ENCODE data around the gene RAB39B.
"Not testable (repeated sequence)": the region's sequence is repeated elsewhere in the genome, so short reads cannot be mapped to it uniquely, and the experiment has no call there.

Gene RAB39B

DNA sequence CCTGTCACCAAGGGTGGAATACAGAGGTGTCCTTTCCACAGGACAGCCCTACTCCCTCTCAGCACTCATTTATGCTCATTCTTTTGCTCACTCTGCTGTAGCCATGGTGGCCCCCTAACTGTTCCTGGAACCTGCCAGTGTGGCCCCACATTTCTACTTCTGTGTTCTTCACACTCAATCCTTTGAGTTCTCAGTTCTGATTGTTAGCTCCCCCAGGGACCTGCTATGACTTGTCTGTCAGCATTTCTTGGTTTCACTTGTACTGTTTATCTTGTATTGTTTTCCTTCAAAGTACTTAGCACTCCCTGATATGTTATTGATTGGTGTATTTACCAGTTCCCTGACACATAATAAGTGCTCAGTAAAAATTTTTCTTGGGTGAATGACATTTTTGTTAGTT is 33.1 kb downstream of the RAB39B start:
- H3K4me1 Mint-ChIP-seq, result peaks cover 6 to 14% of the 10 kb centered on the region in 2 donors
- no peaks in the 10 kb centered on the region for H3K27me3 Mint-ChIP-seq
- no peak overlapping the region for H3K27ac Mint-ChIP-seq
- peak in 1 of 2 donors; percentile 67 for ATAC-seq (replicated peaks)
- H3K9me3 Mint-ChIP-seq, result no peaks in the 10 kb centered on the region
- peak overlapping the region in 1 of 2 donors; percentile 35 for H3K4me3 Mint-ChIP-seq
- no peak for DNase-seq
- H3K36me3 Mint-ChIP-seq, result peaks cover 17 to 20% of the 10 kb centered on the region in 2 donors

DNA sequence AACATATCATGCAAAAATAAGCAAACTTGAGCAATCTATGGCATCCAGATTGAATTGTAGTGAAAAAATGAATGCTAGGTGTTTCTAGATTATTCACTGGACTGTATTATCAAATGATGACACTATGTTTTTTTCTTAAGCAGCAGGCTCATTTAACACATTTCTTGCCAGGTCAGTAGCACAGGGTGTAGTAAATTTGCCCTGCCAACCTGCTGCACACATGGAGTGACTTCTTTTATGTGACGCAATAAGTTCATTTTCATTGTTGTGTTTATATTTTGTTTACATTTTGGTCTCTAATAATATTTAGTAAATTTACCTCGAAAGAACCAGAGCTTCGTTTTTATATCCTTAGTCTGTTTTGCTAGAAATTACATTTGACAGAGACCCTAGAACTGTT is 38.5 kb downstream of the RAB39B start:
- no peak overlapping the region for H3K27ac Mint-ChIP-seq
- no peaks in the 10 kb centered on the region for H3K9me3 Mint-ChIP-seq
- no peak overlapping the region for H3K4me3 Mint-ChIP-seq
- H3K4me1 Mint-ChIP-seq, result peaks cover 0 to 7% of the 10 kb centered on the region in 2 donors
- no peaks in the 10 kb centered on the region for H3K27me3 Mint-ChIP-seq
- ATAC-seq (replicated peaks) (no peak), DNase-seq (no peak)
- H3K36me3 Mint-ChIP-seq, result peaks cover 17 to 37% of the 10 kb centered on the region in 2 donors

DNA sequence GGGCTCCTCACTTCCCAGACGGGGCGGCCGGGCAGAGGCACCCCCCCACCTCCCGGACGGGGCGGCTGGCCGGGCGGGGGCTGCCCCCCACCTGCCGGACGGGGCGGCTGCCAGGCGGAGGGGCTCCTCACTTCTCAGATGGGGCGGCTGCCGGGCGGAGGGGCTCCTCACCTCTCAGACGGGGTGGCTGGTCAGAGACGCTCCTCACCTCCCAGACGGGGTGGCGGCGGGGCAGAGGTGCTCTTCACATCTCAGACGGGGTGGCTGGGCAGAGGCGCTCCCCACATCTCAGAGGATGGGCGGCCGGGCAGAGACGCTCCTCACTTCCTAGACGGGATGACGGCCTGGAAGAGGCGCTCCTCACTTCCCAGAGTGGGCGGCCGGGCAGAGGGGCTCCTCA is 40.5 kb downstream of the RAB39B start:
- not testable (repeated sequence) for H3K9me3 Mint-ChIP-seq; H3K27ac Mint-ChIP-seq; H3K4me3 Mint-ChIP-seq; ATAC-seq (replicated peaks); DNase-seq; H3K4me1 Mint-ChIP-seq; H3K27me3 Mint-ChIP-seq
- H3K36me3 Mint-ChIP-seq, result peaks cover 9 to 32% of the 10 kb centered on the region in 2 donors

GRCh38 chrX:155221351-155221750 is 42.9 kb downstream of the RAB39B start:
- H3K27me3 Mint-ChIP-seq, result no peaks in the 10 kb centered on the region
- no peak for ATAC-seq (replicated peaks)
- H3K9me3 Mint-ChIP-seq, result no peaks in the 10 kb centered on the region
- DNase-seq, result no peak
- no peak overlapping the region for H3K4me3 Mint-ChIP-seq
- no peak overlapping the region for H3K27ac Mint-ChIP-seq
- H3K4me1 Mint-ChIP-seq, result peaks cover 6 to 17% of the 10 kb centered on the region in 2 donors
- peaks cover 9 to 29% of the 10 kb centered on the region in 2 donors for H3K36me3 Mint-ChIP-seq

DNA sequence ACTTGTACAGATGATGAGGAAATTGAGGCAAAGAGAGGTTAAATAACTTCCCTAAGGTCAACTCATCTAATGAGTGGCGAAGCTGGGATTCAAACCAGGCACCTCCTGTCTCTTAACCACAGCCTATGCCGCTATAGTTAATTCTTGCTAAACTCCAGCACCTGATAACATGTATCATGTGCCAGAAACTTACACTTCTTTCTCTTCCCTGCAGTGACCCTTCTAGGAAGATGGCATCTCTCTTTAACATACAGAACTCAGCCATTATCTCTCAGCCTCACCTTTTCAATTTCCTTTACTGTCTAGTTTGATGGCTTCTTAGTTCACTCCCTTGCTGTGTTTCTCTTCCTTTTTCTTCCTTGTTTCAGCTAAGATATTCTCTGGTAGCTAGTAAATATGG is 45.5 kb downstream of the RAB39B start:
- no peaks in the 10 kb centered on the region for H3K27me3 Mint-ChIP-seq
- peaks cover 6 to 17% of the 10 kb centered on the region in 2 donors for H3K4me1 Mint-ChIP-seq
- peaks cover 7 to 17% of the 10 kb centered on the region in 2 donors for H3K36me3 Mint-ChIP-seq
- DNase-seq, result no peak
- H3K27ac Mint-ChIP-seq, result no peak overlapping the region
- H3K4me3 Mint-ChIP-seq, result no peak overlapping the region
- no peak for ATAC-seq (replicated peaks)
- H3K9me3 Mint-ChIP-seq, result no peaks in the 10 kb centered on the region

- no peak for DNase-seq
- no peak overlapping the region for H3K27ac Mint-ChIP-seq
- no peaks in the 10 kb centered on the region for H3K27me3 Mint-ChIP-seq
- H3K4me1 Mint-ChIP-seq, result peaks cover 10 to 17% of the 10 kb centered on the region in 2 donors
- no peak for ATAC-seq (replicated peaks)
- no peaks in the 10 kb centered on the region for H3K9me3 Mint-ChIP-seq
- peaks cover 6 to 7% of the 10 kb centered on the region in 2 donors for H3K36me3 Mint-ChIP-seq
- peak overlapping the region; percentile 84 to 97 for H3K4me3 Mint-ChIP-seq
Observed at GRCh38 chrX:155216940-155217440, 47.3 kb downstream of the RAB39B start.

DNA sequence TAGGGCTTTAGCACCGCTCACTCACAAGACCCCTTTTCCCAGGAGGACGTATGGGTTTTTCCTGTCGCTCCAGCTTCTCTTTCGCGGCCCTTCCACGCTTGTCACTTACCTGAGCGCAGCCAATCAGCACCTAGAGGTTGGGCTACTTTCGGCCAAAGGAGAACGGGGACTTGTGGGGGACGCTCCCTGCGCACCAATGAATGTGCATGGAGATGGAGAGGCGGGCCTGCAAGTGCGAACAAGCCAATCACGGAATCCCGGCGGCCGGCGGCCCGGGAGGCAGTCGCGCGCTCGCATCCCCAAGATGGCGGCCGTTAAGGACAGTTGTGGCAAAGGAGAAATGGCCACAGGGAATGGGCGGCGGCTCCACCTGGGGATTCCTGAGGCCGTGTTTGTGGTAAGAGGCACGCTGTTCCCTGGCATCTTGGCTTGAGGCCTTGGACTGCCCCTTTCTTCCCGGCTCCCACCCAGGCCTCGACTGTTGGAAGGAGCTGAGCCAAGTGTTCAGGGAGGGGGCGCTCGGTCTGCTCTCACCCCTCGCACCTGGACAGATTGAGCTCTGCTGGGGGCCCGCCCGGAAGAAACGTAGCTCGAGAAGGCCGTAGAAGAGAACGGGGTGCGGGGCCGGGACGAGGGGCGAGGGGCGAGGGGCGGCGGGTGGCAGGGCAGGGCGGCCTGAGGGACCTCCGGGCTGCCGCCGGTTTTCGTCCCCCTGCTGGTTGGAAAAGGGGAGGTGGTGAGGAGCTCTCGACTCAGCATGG is 47.9 kb downstream of the RAB39B start, which contains the start of gene VBP1:
TSS of gene VBP1 (plus strand) at position 282 of the 761 bp plus-strand sequence. CDS start at position 305, 23 bp downstream.
- peak; percentile 85 for DNase-seq
- peak; percentile 94 to 96 for ATAC-seq (replicated peaks)
- no peaks in the 10 kb centered on the region for H3K9me3 Mint-ChIP-seq
- peaks cover 10 to 17% of the 10 kb centered on the region in 2 donors for H3K4me1 Mint-ChIP-seq
- H3K36me3 Mint-ChIP-seq, result peaks cover 0 to 1% of the 10 kb centered on the region in 2 donors
- peak within 1 kb of the TSS; percentile 98 for H3K27ac Mint-ChIP-seq
- no peaks in the 10 kb centered on the region for H3K27me3 Mint-ChIP-seq
- peak within 1 kb of the TSS; percentile 84 to 97 for H3K4me3 Mint-ChIP-seq

DNA sequence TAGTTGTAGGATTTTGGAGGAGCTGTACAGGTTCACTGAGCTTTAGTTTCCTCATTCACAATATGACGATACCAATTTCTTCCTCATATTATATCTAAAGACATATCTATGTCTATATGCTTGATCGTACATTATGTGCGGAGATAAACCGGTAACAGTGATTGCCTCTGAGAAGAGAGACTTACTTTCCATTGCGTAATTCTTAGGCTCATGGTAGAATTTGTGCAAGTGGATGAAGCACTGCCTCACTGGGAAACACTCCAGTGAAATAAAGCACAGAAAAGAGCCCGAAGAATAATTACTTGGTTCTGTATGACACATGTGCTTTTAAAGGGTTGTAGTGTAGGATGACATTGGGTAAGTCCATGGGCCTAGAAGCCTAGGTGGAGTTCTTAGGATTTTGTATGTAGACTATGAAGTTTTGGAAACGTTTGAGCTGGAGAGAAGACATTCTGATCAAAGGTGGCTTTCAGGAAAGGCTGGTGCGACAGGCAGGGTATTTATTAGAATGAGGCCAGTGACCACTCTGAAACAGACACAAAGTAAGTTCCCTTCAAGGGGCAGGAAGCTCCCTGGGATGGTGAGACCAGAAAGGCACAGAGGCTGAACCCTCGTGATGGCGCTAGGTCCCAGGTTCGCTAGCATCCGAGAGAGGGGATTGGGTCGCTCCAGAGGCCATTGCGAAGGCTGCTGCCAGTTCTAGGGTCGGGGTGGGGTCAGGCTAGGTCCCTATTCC is 48.7 kb downstream of the RAB39B start:
- peaks cover 10 to 17% of the 10 kb centered on the region in 2 donors for H3K4me1 Mint-ChIP-seq
- peak overlapping the region; percentile 84 to 97 for H3K4me3 Mint-ChIP-seq
- no peaks in the 10 kb centered on the region for H3K27me3 Mint-ChIP-seq
- H3K27ac Mint-ChIP-seq, result peak overlapping the region; percentile 98
- no peak for DNase-seq
- H3K36me3 Mint-ChIP-seq, result no peaks in the 10 kb centered on the region
- H3K9me3 Mint-ChIP-seq, result no peaks in the 10 kb centered on the region
- peak; percentile 51 to 55 for ATAC-seq (replicated peaks)

GRCh38 chrX:155213731-155214130 is 50.6 kb downstream of the RAB39B start:
- no peaks in the 10 kb centered on the region for H3K36me3 Mint-ChIP-seq
- ATAC-seq (replicated peaks) (no peak), DNase-seq (no peak)
- peaks cover 7 to 13% of the 10 kb centered on the region in 2 donors for H3K4me1 Mint-ChIP-seq
- H3K4me3 Mint-ChIP-seq, result no peak overlapping the region
- H3K27me3 Mint-ChIP-seq, result no peaks in the 10 kb centered on the region
- H3K27ac Mint-ChIP-seq, result no peak overlapping the region
- H3K9me3 Mint-ChIP-seq, result no peaks in the 10 kb centered on the region

DNA sequence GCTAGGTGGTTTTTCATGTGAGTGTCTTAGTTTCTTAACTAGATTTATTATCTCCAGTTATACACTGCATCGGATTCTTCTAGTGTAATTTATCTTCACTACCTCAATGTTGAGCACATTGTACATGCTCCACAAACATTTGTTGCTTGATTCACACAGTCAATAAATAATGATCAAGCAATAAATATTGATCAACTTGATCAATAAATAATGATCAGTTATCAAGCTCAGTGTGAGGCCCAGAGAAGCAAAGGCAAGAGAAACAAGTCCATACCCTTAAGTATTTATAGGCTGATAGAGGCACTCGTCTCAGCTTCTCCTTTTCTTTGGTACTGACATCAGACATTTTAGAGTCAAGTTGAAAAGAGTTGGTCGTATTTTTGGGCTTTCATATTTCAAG is 53.1 kb downstream of the RAB39B start:
- no peaks in the 10 kb centered on the region for H3K36me3 Mint-ChIP-seq
- no peak overlapping the region for H3K4me3 Mint-ChIP-seq
- no peaks in the 10 kb centered on the region for H3K9me3 Mint-ChIP-seq

More for the DNA sequence above, 53.1 kb downstream of the RAB39B start:
- Mint-ChIP-seq H3K27ac (no peak overlapping the region), H3K27me3 (no peaks in the 10 kb centered on the region), H3K4me1 (peaks cover 0 to 6% of the 10 kb centered on the region in 2 donors)
- no peak for ATAC-seq (replicated peaks)
- DNase-seq, result no peak
